Lung (tissue), 12 donors: Measurements from ENCODE around the gene SLC16A2. TPM values are rescaled to one million over a fixed set of nuclear protein-coding genes. Genes with fewer than 3 reads are reported as not detected.

Experiments
- ATAC-seq: fragments of 200-7000 bp; cut with Tn5 transposase; one replicate; pipeline ENCODE4 v1.9.1; 2020; ENCODE audit warnings: moderate number of reproducible peaks; ENCODE audit not compliant: insufficient read depth, low FRiP score
- DNase-seq, 3 donors: peaks; one replicate each; pipeline ENCODE4 v3.0.0-alpha.2; 2013 to 2017
- H3K27ac ChIP-seq, 2 donors: one replicate each; pipeline ENCODE4 v1.5.1; 2013; ENCODE audit warnings: mild to moderate bottlenecking in 2 of 2, moderate library complexity in 2 of 2, control low read depth in 1 of 2, inconsistent platforms in 1 of 2, low read depth in 1 of 2, low read length in 1 of 2
- H3K27me3 ChIP-seq, 3 donors: one replicate each; pipeline ENCODE4 v1.5.1; 2013; ENCODE audit warnings: low read length in 2 of 3; ENCODE audit not compliant: control insufficient read depth in 3 of 3, insufficient read depth in 3 of 3
- H3K36me3 ChIP-seq, 4 donors: one replicate each; pipeline ENCODE4 v1.5.1; 2013; ENCODE audit warnings: low read length in 4 of 4, mild to moderate bottlenecking in 1 of 4, moderate library complexity in 1 of 4; ENCODE audit not compliant: control insufficient read depth in 4 of 4, insufficient read depth in 4 of 4
- H3K4me1 ChIP-seq, 5 donors: one replicate each; pipeline ENCODE4 v1.5.1; 2013; ENCODE audit warnings: low read length in 5 of 5, mild to moderate bottlenecking in 2 of 5, moderate library complexity in 1 of 5; ENCODE audit not compliant: control insufficient read depth in 5 of 5, insufficient read depth in 5 of 5
- H3K4me3 ChIP-seq: one replicate; pipeline ENCODE4 v1.5.1; 2013; ENCODE audit warnings: mild to moderate bottlenecking, control low read depth, moderate library complexity
- H3K9ac ChIP-seq, 2 donors: one replicate each; pipeline ENCODE4 v1.5.1; 2013; ENCODE audit warnings: low read length in 2 of 2, control low read depth in 1 of 2; ENCODE audit not compliant: insufficient read depth in 1 of 2
- H3K9me3 ChIP-seq, 4 donors: one replicate each; pipeline ENCODE4 v1.5.1; 2013; ENCODE audit warnings: low read length in 3 of 4, mild to moderate bottlenecking in 1 of 4, moderate library complexity in 1 of 4; ENCODE audit not compliant: control insufficient read depth in 4 of 4, insufficient read depth in 3 of 4
- CTCF ChIP-seq: IDR thresholded peaks from 2 replicates; pipeline ENCODE4 v1.5.1; 2012; ENCODE audit warnings: mild to moderate bottlenecking; ENCODE audit errors: control extremely low read depth, extremely low read depth
- WGBS, 2 donors: extraction: QIAGEN DNeasy Blood & Tissue Kit; methylation state at CpG; one replicate each; pipeline ENCODE4 v1.1.7; 2013; 5-methylcytosine and 5-hydroxymethylcytosine counted together
- polyA plus RNA-seq, 2 donors: library from polyadenylated mRNA; stranded (reverse); fragments of 200-250 nt; gene quantifications; one replicate each; pipeline ENCODE4 v1.2.1, GENCODE V29; 2013
- total RNA-seq, 2 donors: library from RNA; depleted of rRNA in 1 of 2; stranded (reverse); fragments of >200 nt in 1 of 2; gene quantifications; one replicate each; pipeline ENCODE4 v1.2.1, GENCODE V29; 2014 to 2021
- donor health status: control.
- donor health status: control.
- donor health status: Bipolar disorder and iron deficiency.
- donor health status: healthy.
- donor health status: DM: yes; HTN: yes; CAD: no.

SLC16A2 gene
- total and polyA plus RNA-seq, 4 donors: 2.1 to 13.4 (median 8.3) TPM

- Histone ChIP-seq H3K4me1 (peaks cover 0 to 7% (median 0%) of the 10 kb centered on the region in 5 donors), H3K27me3 (peaks cover 0 to 4% (median 0%) of the 10 kb centered on the region in 3 donors), H3K9me3 (no peaks in the 10 kb centered on the region), H3K9ac (peak overlapping the region in 1 of 2 donors; percentile 1), H3K4me3 (peak overlapping the region; percentile 12), H3K36me3 (no peaks in the 10 kb centered on the region), H3K27ac (peak overlapping the region; percentile 73 to 78)
- ATAC-seq (peak; percentile 21), DNase-seq (peak; percentile 76 to 83 (median 82))
- 11 to 34% methylated on average over 19 to 26 of the region's 26 CpGs for WGBS, 2 donors
- no peak for TF ChIP-seq CTCF
Measured at GRCh38 chrX:74536832-74537371, 115.6 kb downstream of the SLC16A2 start.

GRCh38 chrX:74540635-74541249 lies 119.4 kb downstream of the SLC16A2 start:
- peaks cover 0 to 7% (median 0%) of the 10 kb centered on the region in 5 donors for H3K4me1 ChIP-seq
- no peak overlapping the region for H3K9ac ChIP-seq
- no peaks in the 10 kb centered on the region for H3K36me3 ChIP-seq
- no peaks in the 10 kb centered on the region for H3K9me3 ChIP-seq
- ATAC-seq (no peak), DNase-seq (no peak)
- WGBS, 2 donors: 69 to 75% methylated on average over 2 of the region's 2 CpGs
- H3K4me3 ChIP-seq: no peak overlapping the region
- no peak overlapping the region for H3K27ac ChIP-seq
- peaks cover 0 to 6% (median 3%) of the 10 kb centered on the region in 3 donors for H3K27me3 ChIP-seq
- no peak for TF ChIP-seq CTCF

GRCh38 chrX:74545880-74546523 lies 124.7 kb downstream of the SLC16A2 start:
- H3K36me3 ChIP-seq: no peaks in the 10 kb centered on the region
- no peak overlapping the region for H3K4me3 ChIP-seq
- no peak for TF ChIP-seq CTCF
- WGBS, 2 donors: 47 to 89% methylated on average over 1 of the region's 1 CpG
- ATAC-seq (no peak), DNase-seq (no peak)
- peaks cover 0 to 3% (median 2%) of the 10 kb centered on the region in 3 donors for H3K27me3 ChIP-seq
- no peak overlapping the region for H3K27ac ChIP-seq
- no peaks in the 10 kb centered on the region for H3K4me1 ChIP-seq
- H3K9ac ChIP-seq: no peak overlapping the region
- peaks cover 0 to 13% (median 0%) of the 10 kb centered on the region in 4 donors for H3K9me3 ChIP-seq
